Panc1 (cell line): ENCODE data around the gene CASQ2. TPM values are rescaled to one million over a fixed set of nuclear protein-coding genes. Genes with fewer than 3 reads are reported as not detected.

Experiments
- ATAC-seq: fragments of 200-7000 bp; cut with Tn5 transposase; 2 replicates; pipeline ENCODE4 v1.9.1; 2020; ENCODE audit warnings: mild to moderate bottlenecking, moderate library complexity
- BruUV-seq: library from RNA; stranded (reverse); fragments of 400-500 nt; replicated peaks from 2 replicates; lab custom pipeline; 2021; lab: Mats Ljungman, UMichigan
- CTCF ChIA-PET: fragments of 300-600 bp; sonication (Branson Sonifier 250); formaldehyde crosslinking; loops from one replicate; lab custom pipeline; 2022; ENCODE audit warnings: antibody characterized with exemption; lab: Charles Lee
- POLR2A ChIA-PET: fragments of 300-600 bp; sonication (Branson Sonifier 250); formaldehyde crosslinking; loops from one replicate; lab custom pipeline; 2022; ENCODE audit warnings: antibody characterized with exemption; lab: Charles Lee
- DNase-seq: peaks from one replicate; pipeline ENCODE4 v3.0.0-alpha.2; 2010; ENCODE audit warnings: low read depth, low spot score
- H3K27ac ChIP-seq: 2 replicates; pipeline ENCODE4 v1.5.1; 2011; ENCODE audit warnings: mild to moderate bottlenecking, low read length, inconsistent platforms
- H3K27me3 ChIP-seq: fragments of 200-500 bp; sonication (Bioruptor generic); 2 replicates; pipeline ENCODE4 v1.6.0; 2014; ENCODE audit warnings: low read length, inconsistent platforms; ENCODE audit not compliant: control insufficient read depth, insufficient read depth
- H3K36me3 ChIP-seq: fragments of 200-500 bp; sonication (Bioruptor generic); 2 replicates; pipeline ENCODE4 v1.5.1; 2014; ENCODE audit warnings: inconsistent platforms, mild to moderate bottlenecking, low read length, moderate library complexity; ENCODE audit not compliant: control insufficient read depth, insufficient read depth
- H3K4me1 ChIP-seq: 2 replicates; pipeline ENCODE4 v1.5.1; 2011; ENCODE audit warnings: inconsistent platforms, mild to moderate bottlenecking, low read length, moderate library complexity; ENCODE audit not compliant: control insufficient read depth, insufficient read depth
- H3K4me3 ChIP-seq, 2 experiments: 2 replicates each; pipeline ENCODE4 v1.5.1; 2011 to 2012; ENCODE audit warnings: low read depth in 2 of 2, low read length in 2 of 2, mild to moderate bottlenecking in 2 of 2, inconsistent platforms in 1 of 2, moderate library complexity in 1 of 2
- H3K9me3 ChIP-seq: fragments of 200-500 bp; sonication (Bioruptor generic); 2 replicates; pipeline ENCODE4 v1.5.1; 2014; ENCODE audit warnings: low read depth, mild to moderate bottlenecking, inconsistent platforms, low read length, moderate library complexity; ENCODE audit not compliant: control insufficient read depth, insufficient read depth
- CTCF ChIP-seq: fragments of 450-650 bp; IDR thresholded peaks from 2 replicates; pipeline ENCODE4 v1.5.1; 2017; ENCODE audit warnings: mild to moderate bottlenecking
- POLR2AphosphoS5 ChIP-seq: IDR thresholded peaks from 2 replicates; pipeline ENCODE4 v1.6.1; 2012; ENCODE audit warnings: mild to moderate bottlenecking, low read depth, low read length, moderate library complexity
- REST ChIP-seq, 2 experiments: IDR thresholded peaks; 2 replicates each; pipeline ENCODE4 v1.6.1; 2011 to 2012; ENCODE audit warnings: low read depth in 2 of 2, control low read depth in 1 of 2, low read length in 1 of 2, mild to moderate bottlenecking in 1 of 2, moderate library complexity in 1 of 2; ENCODE audit not compliant: insufficient read depth in 1 of 2
- SIN3A ChIP-seq: IDR thresholded peaks from 2 replicates; pipeline ENCODE4 v1.6.1; 2012; ENCODE audit warnings: low read depth, mild to moderate bottlenecking, low read length, moderate library complexity, borderline replicate concordance; ENCODE audit not compliant: insufficient read depth
- TCF7L2 ChIP-seq: IDR thresholded peaks from 2 replicates; pipeline ENCODE4 v1.6.1; 2011; ENCODE audit warnings: mild to moderate bottlenecking, low read depth, low read length, inconsistent platforms
- in situ Hi-C: cut with HindIII; loops from 2 replicates; pipeline ENCODE4 v1.10.0; 2016; ENCODE audit warnings: low sequenced_read_pairs, low pct_unique_long_range_greater_than_20kb
- intact Hi-C: fragments of 100-400 bp; cut with micrococcal nuclease; formaldehyde crosslinking; loops from one replicate; pipeline ENCODE4 v1.10.0; 2022; ENCODE audit not compliant: unreplicated experiment
- total RNA-seq: library from RNA; stranded (reverse); gene quantifications from one replicate; pipeline ENCODE4 v1.2.1, GENCODE V29; 2021; ENCODE audit not compliant: unreplicated experiment

The CASQ2 gene
- total RNA-seq, 1 experiment from 2014 or later: not detected

GRCh38 chr1:115714572-115715141 is 53.9 kb downstream of the CASQ2 start:
- DNase-seq (no peak), ATAC-seq (no peak)
- H3K9me3 ChIP-seq: no peaks in the 10 kb centered on the region
- ChIA-PET POLR2A (no interaction called here), CTCF (interaction anchor here (0.6 kb wide), 1 partner anchor 771 kb away, joined by 3 read pairs; no protein-coding TSS in a partner anchor)
- TF ChIP-seq CTCF (no peak), POLR2AphosphoS5 (no peak), REST (IDR thresholded peaks at IDR 0.05; ENCODE audit: insufficient read depth in 1 of 2, low read depth in 2 of 2, low read length in 1 of 2) (no peak), SIN3A (no peak), TCF7L2 (no peak)
- no TSS peak for BruUV-seq
- no peak overlapping the region for H3K4me3 ChIP-seq
- H3K36me3 ChIP-seq: no peaks in the 10 kb centered on the region
- no peaks in the 10 kb centered on the region for H3K27me3 ChIP-seq
- in situ Hi-C loops (no loop called here), intact Hi-C loops (no loop called here)
- no peak overlapping the region for H3K27ac ChIP-seq
- no peaks in the 10 kb centered on the region for H3K4me1 ChIP-seq

- in situ Hi-C loops (no loop called here), intact Hi-C loops (no loop called here)
- H3K27ac ChIP-seq: no peak overlapping the region
- DNase-seq (no peak), ATAC-seq (no peak)
- CTCF ChIA-PET: interaction anchor here (0.6 kb wide), 1 partner anchor 106 kb away, joined by 3 read pairs; no protein-coding TSS in a partner anchor
- H3K9me3 ChIP-seq: no peaks in the 10 kb centered on the region
- H3K36me3 ChIP-seq: no peaks in the 10 kb centered on the region
- no peaks in the 10 kb centered on the region for H3K4me1 ChIP-seq
- H3K4me3 ChIP-seq: no peak overlapping the region
- BruUV-seq: no TSS peak
- TF ChIP-seq SIN3A (no peak), TCF7L2 (no peak), POLR2AphosphoS5 (no peak), REST (IDR thresholded peaks at IDR 0.05; ENCODE audit: insufficient read depth in 1 of 2, low read depth in 2 of 2, low read length in 1 of 2) (no peak), CTCF (no peak)
- POLR2A ChIA-PET: no interaction called here
- H3K27me3 ChIP-seq: no peaks in the 10 kb centered on the region
Observed at GRCh38 chr1:115713906-115714305, 54.6 kb downstream of the CASQ2 start.
